ENCODE measurements around the gene ZNF831.

The ZNF831 gene

GRCh38 chr20:59148701-59149493, 14.7 kb upstream of the ZNF831 start:
- WGBS (ENCODE audit: insufficient coverage, insufficient read length) = no CpG with 5 or more reads among the region's 9 CpGs
- H3K4me3 ChIP-seq (ENCODE audit: low read length) = no peak overlapping the region
- no peaks in the 10 kb centered on the region for H3K36me3 ChIP-seq (ENCODE audit: control insufficient read depth, insufficient read depth, low read length)
- H3K27ac ChIP-seq (ENCODE audit: low read length) = no peak overlapping the region
- H3K4me1 ChIP-seq (ENCODE audit: control insufficient read depth, insufficient read depth, low read length) = no peaks in the 10 kb centered on the region
- no peaks in the 10 kb centered on the region for H3K9me3 ChIP-seq (ENCODE audit: control insufficient read depth, insufficient read depth, low read length)
- no peak for DNase-seq (ENCODE audit: low read depth, low spot score)
- H3K27me3 ChIP-seq (ENCODE audit: control insufficient read depth, insufficient read depth, low read length) = no peaks in the 10 kb centered on the region

- Histone ChIP-seq H3K27me3 (ENCODE audit: control insufficient read depth, insufficient read depth, low read length) (no peaks in the 10 kb centered on the region), H3K36me3 (ENCODE audit: control insufficient read depth, insufficient read depth, low read length) (no peaks in the 10 kb centered on the region), H3K4me3 (ENCODE audit: low read length) (no peak overlapping the region), H3K4me1 (ENCODE audit: control insufficient read depth, insufficient read depth, low read length) (no peaks in the 10 kb centered on the region), H3K27ac (ENCODE audit: low read length) (no peak overlapping the region), H3K9me3 (ENCODE audit: control insufficient read depth, insufficient read depth, low read length) (no peaks in the 10 kb centered on the region)
- no peak for DNase-seq (ENCODE audit: low read depth, low spot score)
- WGBS (ENCODE audit: insufficient coverage, insufficient read length) = no CpG with 5 or more reads among the region's 18 CpGs
Measured at GRCh38 chr20:59149678-59150504, 13.7 kb upstream of the ZNF831 start.

GRCh38 chr20:59150821-59151251, 12.8 kb upstream of the ZNF831 start:
- no peaks in the 10 kb centered on the region for H3K36me3 ChIP-seq (ENCODE audit: control insufficient read depth, insufficient read depth, low read length)
- H3K9me3 ChIP-seq (ENCODE audit: control insufficient read depth, insufficient read depth, low read length) = no peaks in the 10 kb centered on the region
- no CpG with 5 or more reads among the region's 13 CpGs for WGBS (ENCODE audit: insufficient coverage, insufficient read length)
- DNase-seq (ENCODE audit: low read depth, low spot score) = no peak
- H3K27ac ChIP-seq (ENCODE audit: low read length) = no peak overlapping the region
- no peaks in the 10 kb centered on the region for H3K4me1 ChIP-seq (ENCODE audit: control insufficient read depth, insufficient read depth, low read length)
- no peaks in the 10 kb centered on the region for H3K27me3 ChIP-seq (ENCODE audit: control insufficient read depth, insufficient read depth, low read length)
- H3K4me3 ChIP-seq (ENCODE audit: low read length) = no peak overlapping the region

GRCh38 chr20:59151391-59151790, 12.2 kb upstream of the ZNF831 start:
- no peaks in the 10 kb centered on the region for H3K27me3 ChIP-seq (ENCODE audit: control insufficient read depth, insufficient read depth, low read length)
- no peak overlapping the region for H3K4me3 ChIP-seq (ENCODE audit: low read length)
- no peak for DNase-seq (ENCODE audit: low read depth, low spot score)
- no CpG with 5 or more reads among the region's 9 CpGs for WGBS (ENCODE audit: insufficient coverage, insufficient read length)
- H3K27ac ChIP-seq (ENCODE audit: low read length) = no peak overlapping the region
- H3K9me3 ChIP-seq (ENCODE audit: control insufficient read depth, insufficient read depth, low read length) = no peaks in the 10 kb centered on the region
- H3K4me1 ChIP-seq (ENCODE audit: control insufficient read depth, insufficient read depth, low read length) = no peaks in the 10 kb centered on the region
- no peaks in the 10 kb centered on the region for H3K36me3 ChIP-seq (ENCODE audit: control insufficient read depth, insufficient read depth, low read length)

- H3K9me3 ChIP-seq (ENCODE audit: control insufficient read depth, insufficient read depth, low read length) = no peaks in the 10 kb centered on the region
- H3K36me3 ChIP-seq (ENCODE audit: control insufficient read depth, insufficient read depth, low read length) = no peaks in the 10 kb centered on the region
- WGBS (ENCODE audit: insufficient coverage, insufficient read length) = no CpG with 5 or more reads among the region's 5 CpGs
- no peak for DNase-seq (ENCODE audit: low read depth, low spot score)
- no peak overlapping the region for H3K4me3 ChIP-seq (ENCODE audit: low read length)
- no peak overlapping the region for H3K27ac ChIP-seq (ENCODE audit: low read length)
- no peaks in the 10 kb centered on the region for H3K27me3 ChIP-seq (ENCODE audit: control insufficient read depth, insufficient read depth, low read length)
- H3K4me1 ChIP-seq (ENCODE audit: control insufficient read depth, insufficient read depth, low read length) = no peaks in the 10 kb centered on the region
Measured at GRCh38 chr20:59151820-59152219, 11.8 kb upstream of the ZNF831 start.

GRCh38 chr20:59152559-59153354, 10.9 kb upstream of the ZNF831 start:
- Histone ChIP-seq H3K27me3 (ENCODE audit: control insufficient read depth, insufficient read depth, low read length) (no peaks in the 10 kb centered on the region), H3K36me3 (ENCODE audit: control insufficient read depth, insufficient read depth, low read length) (no peaks in the 10 kb centered on the region), H3K9me3 (ENCODE audit: control insufficient read depth, insufficient read depth, low read length) (no peaks in the 10 kb centered on the region), H3K4me3 (ENCODE audit: low read length) (no peak overlapping the region), H3K27ac (ENCODE audit: low read length) (no peak overlapping the region), H3K4me1 (ENCODE audit: control insufficient read depth, insufficient read depth, low read length) (no peaks in the 10 kb centered on the region)
- DNase-seq (ENCODE audit: low read depth, low spot score) = no peak
- WGBS (ENCODE audit: insufficient coverage, insufficient read length) = no CpG with 5 or more reads among the region's 8 CpGs

- H3K27ac ChIP-seq (ENCODE audit: low read length) = no peak overlapping the region
Measured at GRCh38 chr20:59153355-59153681, 10.3 kb upstream of the ZNF831 start.

GRCh38 chr20:59153832-59154231, 9.8 kb upstream of the ZNF831 start:
- no peaks in the 10 kb centered on the region for H3K36me3 ChIP-seq (ENCODE audit: control insufficient read depth, insufficient read depth, low read length)
- no CpG with 5 or more reads among the region's 2 CpGs for WGBS (ENCODE audit: insufficient coverage, insufficient read length)

More at GRCh38 chr20:59153355-59153681, 10.3 kb upstream of the ZNF831 start:
- Histone ChIP-seq H3K27me3 (ENCODE audit: control insufficient read depth, insufficient read depth, low read length) (no peaks in the 10 kb centered on the region), H3K36me3 (ENCODE audit: control insufficient read depth, insufficient read depth, low read length) (no peaks in the 10 kb centered on the region), H3K4me1 (ENCODE audit: control insufficient read depth, insufficient read depth, low read length) (peaks cover 3% of the 10 kb centered on the region), H3K4me3 (ENCODE audit: low read length) (no peak overlapping the region), H3K9me3 (ENCODE audit: control insufficient read depth, insufficient read depth, low read length) (no peaks in the 10 kb centered on the region)
- no peak for DNase-seq (ENCODE audit: low read depth, low spot score)
- WGBS (ENCODE audit: insufficient coverage, insufficient read length) = no CpG with 5 or more reads among the region's 8 CpGs

GRCh38 chr20:59154317-59155013, 9.2 kb upstream of the ZNF831 start:
- DNase-seq (ENCODE audit: low read depth, low spot score) = no peak
- Histone ChIP-seq H3K4me1 (ENCODE audit: control insufficient read depth, insufficient read depth, low read length) (peaks cover 3% of the 10 kb centered on the region), H3K36me3 (ENCODE audit: control insufficient read depth, insufficient read depth, low read length) (no peaks in the 10 kb centered on the region), H3K9me3 (ENCODE audit: control insufficient read depth, insufficient read depth, low read length) (no peaks in the 10 kb centered on the region), H3K4me3 (ENCODE audit: low read length) (no peak overlapping the region), H3K27ac (ENCODE audit: low read length) (no peak overlapping the region), H3K27me3 (ENCODE audit: control insufficient read depth, insufficient read depth, low read length) (no peaks in the 10 kb centered on the region)
- 100% methylated on average over 1 of the region's 17 CpGs for whole genome bisulfite sequencing (ENCODE audit: insufficient coverage, insufficient read length)

More at GRCh38 chr20:59153832-59154231, 9.8 kb upstream of the ZNF831 start:
- no peak overlapping the region for H3K4me3 ChIP-seq (ENCODE audit: low read length)
- H3K9me3 ChIP-seq (ENCODE audit: control insufficient read depth, insufficient read depth, low read length) = no peaks in the 10 kb centered on the region
- H3K4me1 ChIP-seq (ENCODE audit: control insufficient read depth, insufficient read depth, low read length) = peaks cover 3% of the 10 kb centered on the region
- no peak for DNase-seq (ENCODE audit: low read depth, low spot score)
- H3K27ac ChIP-seq (ENCODE audit: low read length) = no peak overlapping the region
- H3K27me3 ChIP-seq (ENCODE audit: control insufficient read depth, insufficient read depth, low read length) = no peaks in the 10 kb centered on the region

- Histone ChIP-seq H3K27me3 (ENCODE audit: control insufficient read depth, insufficient read depth, low read length) (no peaks in the 10 kb centered on the region), H3K4me3 (ENCODE audit: low read length) (no peak overlapping the region), H3K27ac (ENCODE audit: low read length) (no peak overlapping the region), H3K9me3 (ENCODE audit: control insufficient read depth, insufficient read depth, low read length) (no peaks in the 10 kb centered on the region), H3K4me1 (ENCODE audit: control insufficient read depth, insufficient read depth, low read length) (peaks cover 3% of the 10 kb centered on the region), H3K36me3 (ENCODE audit: control insufficient read depth, insufficient read depth, low read length) (no peaks in the 10 kb centered on the region)
- 100% methylated on average over 1 of the region's 6 CpGs for WGBS (ENCODE audit: insufficient coverage, insufficient read length)
- DNase-seq (ENCODE audit: low read depth, low spot score) = no peak
Measured at GRCh38 chr20:59157064-59157463, 6.6 kb upstream of the ZNF831 start.

Data from iPS DF 6.9 (cell line).